Right lobe of liver (tissue), 4 donors: Measurements from ENCODE around the gene ZNF331.

ENCODE experiments used
- POLR2A ChIP-seq: fragments of 450-650 bp; IDR thresholded peaks from one replicate; pipeline ENCODE4 v1.6.1; 2017; ENCODE audit warnings: antibody characterized with exemption, mild to moderate bottlenecking
- TF ChIP-seq, protein P1 (sequence below), 4 donors: fragments of 200-600 bp in 3 of 4; fragments of 450-650 bp in 1 of 4; IDR thresholded peaks; one replicate each; pipeline versions ENCODE4 v1.5.1 to v1.8.0; 2016 to 2022; ENCODE audit warnings: antibody characterized with exemption in 4 of 4, mild to moderate bottlenecking in 2 of 4
- donor health status: DM: no; HTN: no; CAD: no.
- donor health status: DM: no; HTN: no; CAD: no.
- donor health status: DM: no; HTN: yes; CAD: no.

DNA sequence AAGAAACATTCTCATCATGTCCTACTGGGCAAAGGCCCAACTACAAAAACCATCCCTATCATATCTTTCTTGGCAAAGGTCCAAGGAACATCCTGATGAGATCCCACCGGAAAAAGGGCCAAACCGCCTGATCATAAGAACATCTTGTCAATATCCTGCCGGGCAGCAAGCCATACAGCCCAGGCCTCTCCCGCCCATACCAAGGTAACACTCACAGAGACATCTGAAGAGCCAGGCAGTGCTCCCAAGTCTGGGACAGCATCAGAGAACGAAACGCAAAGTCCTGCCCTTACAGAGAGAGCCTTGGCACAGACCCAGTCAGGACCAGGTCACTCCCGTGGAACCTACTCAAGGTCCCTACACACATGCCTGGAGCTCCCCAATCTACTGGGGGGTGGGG is 18.5 kb upstream of the ZNF331 start:
- TF ChIP-seq POLR2A = no peak
- TF ChIP-seq, protein P1, sequence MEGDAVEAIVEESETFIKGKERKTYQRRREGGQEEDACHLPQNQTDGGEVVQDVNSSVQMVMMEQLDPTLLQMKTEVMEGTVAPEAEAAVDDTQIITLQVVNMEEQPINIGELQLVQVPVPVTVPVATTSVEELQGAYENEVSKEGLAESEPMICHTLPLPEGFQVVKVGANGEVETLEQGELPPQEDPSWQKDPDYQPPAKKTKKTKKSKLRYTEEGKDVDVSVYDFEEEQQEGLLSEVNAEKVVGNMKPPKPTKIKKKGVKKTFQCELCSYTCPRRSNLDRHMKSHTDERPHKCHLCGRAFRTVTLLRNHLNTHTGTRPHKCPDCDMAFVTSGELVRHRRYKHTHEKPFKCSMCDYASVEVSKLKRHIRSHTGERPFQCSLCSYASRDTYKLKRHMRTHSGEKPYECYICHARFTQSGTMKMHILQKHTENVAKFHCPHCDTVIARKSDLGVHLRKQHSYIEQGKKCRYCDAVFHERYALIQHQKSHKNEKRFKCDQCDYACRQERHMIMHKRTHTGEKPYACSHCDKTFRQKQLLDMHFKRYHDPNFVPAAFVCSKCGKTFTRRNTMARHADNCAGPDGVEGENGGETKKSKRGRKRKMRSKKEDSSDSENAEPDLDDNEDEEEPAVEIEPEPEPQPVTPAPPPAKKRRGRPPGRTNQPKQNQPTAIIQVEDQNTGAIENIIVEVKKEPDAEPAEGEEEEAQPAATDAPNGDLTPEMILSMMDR (IDR thresholded peaks at IDR 0.05) = no peak
